ENCODE results near the gene IGLL1.

- TF ChIP-seq TAF1 (IDR thresholded peaks at IDR 0.05; ENCODE audit: low read depth, low read length) (no peak), POLR2A (IDR thresholded peaks at IDR 0.05; ENCODE audit: low read depth, low read length) (no peak), POLR2AphosphoS5 (IDR thresholded peaks at IDR 0.05; ENCODE audit: low read depth, low read length) (no peak), SPI1 (IDR thresholded peaks at IDR 0.05; ENCODE audit: low read depth, low read length) (no peak)
Observed at GRCh38 chr22:23525510-23525909, 54.6 kb downstream of the IGLL1 start.
